ENCODE measurements around the gene SCN4B. TPM values are rescaled to one million over a fixed set of nuclear protein-coding genes. Genes with fewer than 3 reads are reported as not detected.

The SCN4B gene
- total RNA-seq, 1 donor from 2014 or later, result 1.1 TPM

- H3K27me3 ChIP-seq, result no peaks in the 10 kb centered on the region
- DNase-seq (ENCODE audit: low spot score in 2 of 2), result no peak
- no peak overlapping the region for H3K4me3 ChIP-seq
- no peaks in the 10 kb centered on the region for H3K4me1 ChIP-seq
- no peak overlapping the region for H3K27ac ChIP-seq
- intact Hi-C loops (cut with DNase I), result no loop called here
- no peaks in the 10 kb centered on the region for H3K36me3 ChIP-seq
- no peak for TF ChIP-seq CTCF (IDR thresholded peaks at IDR 0.05)
- no peaks in the 10 kb centered on the region for H3K9me3 ChIP-seq
Observed at GRCh38 chr11:118100691-118101232, 51.9 kb downstream of the SCN4B start.

GRCh38 chr11:118099838-118100556 is 52.6 kb downstream of the SCN4B start:
- no peaks in the 10 kb centered on the region for H3K27me3 ChIP-seq
- DNase-seq (ENCODE audit: low spot score in 2 of 2), result no peak
- H3K4me1 ChIP-seq, result no peaks in the 10 kb centered on the region
- H3K36me3 ChIP-seq, result no peaks in the 10 kb centered on the region
- H3K4me3 ChIP-seq, result no peak overlapping the region
- intact Hi-C loops (cut with DNase I), result no loop called here
- no peak overlapping the region for H3K27ac ChIP-seq
- H3K9me3 ChIP-seq, result no peaks in the 10 kb centered on the region
- no peak for TF ChIP-seq CTCF (IDR thresholded peaks at IDR 0.05)

GRCh38 chr11:118098996-118099837 is 53.4 kb downstream of the SCN4B start:
- H3K4me1 ChIP-seq, result no peaks in the 10 kb centered on the region
- no peaks in the 10 kb centered on the region for H3K27me3 ChIP-seq
- no peaks in the 10 kb centered on the region for H3K9me3 ChIP-seq
- H3K4me3 ChIP-seq, result no peak overlapping the region
- DNase-seq (ENCODE audit: low spot score in 2 of 2), result no peak
- no peak for TF ChIP-seq CTCF (IDR thresholded peaks at IDR 0.05)
- H3K36me3 ChIP-seq, result no peaks in the 10 kb centered on the region
- no peak overlapping the region for H3K27ac ChIP-seq
- intact Hi-C loops (cut with DNase I), result no loop called here

- no peak overlapping the region for H3K27ac ChIP-seq
- no peak for DNase-seq (ENCODE audit: low spot score in 2 of 2)
- TF ChIP-seq CTCF (IDR thresholded peaks at IDR 0.05), result no peak
- intact Hi-C loops (cut with DNase I), result no loop called here
- no peaks in the 10 kb centered on the region for H3K4me1 ChIP-seq
- H3K4me3 ChIP-seq, result no peak overlapping the region
- H3K27me3 ChIP-seq, result no peaks in the 10 kb centered on the region
- no peaks in the 10 kb centered on the region for H3K9me3 ChIP-seq
- H3K36me3 ChIP-seq, result no peaks in the 10 kb centered on the region
Observed at GRCh38 chr11:118095967-118096367, 56.7 kb downstream of the SCN4B start.

- Histone ChIP-seq H3K27ac (no peak overlapping the region), H3K9me3 (no peaks in the 10 kb centered on the region), H3K27me3 (no peaks in the 10 kb centered on the region), H3K36me3 (no peaks in the 10 kb centered on the region), H3K4me3 (no peak overlapping the region), H3K4me1 (no peaks in the 10 kb centered on the region)
- intact Hi-C loops (cut with DNase I), result no loop called here
- DNase-seq (ENCODE audit: low spot score in 2 of 2), result no peak
- TF ChIP-seq CTCF (IDR thresholded peaks at IDR 0.05), result no peak
Observed at GRCh38 chr11:118095493-118095892, 57.1 kb downstream of the SCN4B start.
